B cell (primary cell): ENCODE measurements around the gene LRRC4C. TPM values are rescaled to one million over a fixed set of nuclear protein-coding genes. Genes with fewer than 3 reads are reported as not detected.

ENCODE experiments used
- ATAC-seq: fragments of 200-7000 bp; cut with Tn5 transposase; one replicate; pipeline ENCODE4 v1.10.0; 2021; ENCODE audit warnings: low read depth, mild to moderate bottlenecking, moderate number of reproducible peaks, moderate library complexity
- CTCF ChIA-PET: fragments of 350-600 bp; sonication (Branson Sonifier 250); formaldehyde crosslinking; loops from one replicate; lab custom pipeline; 2021; ENCODE audit warnings: antibody characterized with exemption, inconsistent platforms; lab: Charles Lee
- POLR2A ChIA-PET: fragments of 350-600 bp; sonication (Branson Sonifier 250); formaldehyde crosslinking; loops from one replicate; lab custom pipeline; 2021; ENCODE audit warnings: antibody characterized with exemption; lab: Charles Lee
- DNase-seq: peaks from one replicate; pipeline ENCODE4 v3.0.0; 2013
- H2AFZ ChIP-seq: 2 replicates; pipeline ENCODE4 v1.6.1; 2012; ENCODE audit warnings: mild to moderate bottlenecking, low read depth, low read length; ENCODE audit not compliant: insufficient read depth, poor library complexity, severe bottlenecking
- H3K27ac ChIP-seq, 2 donors: 1 replicate in 1 of 2; 2 replicates in 1 of 2; pipeline ENCODE4 v1.5.1; 2012 to 2013; ENCODE audit warnings: low read length in 2 of 2, mild to moderate bottlenecking in 2 of 2, moderate library complexity in 1 of 2
- H3K27me3 ChIP-seq, 4 experiments: fragments of 200-600 bp in 1 of 4; sonication (generic) in 1 of 4; replicated peaks in 1 of 4; 1 replicate in 2 of 4; 2 replicates in 2 of 4; pipeline versions ENCODE4 v1.6.1 to v1.7.0; 2013 to 2016; ENCODE audit warnings: low read length in 3 of 4, mild to moderate bottlenecking in 2 of 4, mixed read lengths in 1 of 4, moderate library complexity in 1 of 4; ENCODE audit not compliant: insufficient read depth in 4 of 4, control insufficient read depth in 3 of 4; ENCODE audit errors: control extremely low read depth in 1 of 4
- H3K36me3 ChIP-seq, 2 experiments: replicated peaks in 1 of 2; 1 replicate in 1 of 2; 2 replicates in 1 of 2; pipeline versions ENCODE4 v1.6.1 to v1.7.1; 2013; ENCODE audit warnings: low read length in 1 of 2; ENCODE audit not compliant: insufficient read depth in 2 of 2, control insufficient read depth in 1 of 2; ENCODE audit errors: control extremely low read depth in 1 of 2, extremely low read depth in 1 of 2
- H3K4me1 ChIP-seq, 2 donors: fragments of 200-600 bp in 1 of 2; sonication (generic) in 1 of 2; 1 replicate in 1 of 2; 2 replicates in 1 of 2; pipeline versions ENCODE4 v1.5.1 to v1.6.1; 2013 to 2017; ENCODE audit warnings: low read length in 2 of 2; ENCODE audit not compliant: control insufficient read depth in 2 of 2, insufficient read depth in 2 of 2
- H3K4me2 ChIP-seq: replicated peaks from 2 replicates; pipeline ENCODE3; 2012; ENCODE audit warnings: mild to moderate bottlenecking, low read depth, low read length; ENCODE audit not compliant: poor library complexity, severe bottlenecking
- H3K4me3 ChIP-seq, 5 experiments: fragments of 200-600 bp in 1 of 5; sonication (generic) in 1 of 5; 1 replicate in 3 of 5; 2 replicates in 2 of 5; pipeline versions ENCODE4 v1.5.1 to v1.7.0; 2011 to 2016; ENCODE audit warnings: low read length in 4 of 5, mild to moderate bottlenecking in 4 of 5, low read depth in 2 of 5, control low read depth in 1 of 5, moderate library complexity in 1 of 5; ENCODE audit not compliant: insufficient read depth in 1 of 5; ENCODE audit errors: control extremely low read depth in 1 of 5, extremely low read depth in 1 of 5
- H3K79me2 ChIP-seq: fragments of 200-600 bp; sonication (generic); one replicate; pipeline ENCODE4 v1.6.0; 2016; ENCODE audit warnings: low read length; ENCODE audit not compliant: control insufficient read depth, insufficient read depth
- H3K9ac ChIP-seq: fragments of 200-600 bp; sonication (generic); 2 replicates; pipeline ENCODE4 v1.6.1; 2017; ENCODE audit warnings: mild to moderate bottlenecking, low read length, moderate library complexity
- H3K9me3 ChIP-seq, 3 donors: one replicate each; pipeline versions ENCODE4 v1.6.1 to v1.7.1; 2013; ENCODE audit warnings: low read length in 2 of 3; ENCODE audit not compliant: control insufficient read depth in 2 of 3, insufficient read depth in 1 of 3; ENCODE audit errors: control extremely low read depth in 1 of 3
- H4K20me1 ChIP-seq: 2 replicates; pipeline ENCODE4 v1.6.0; 2012; ENCODE audit warnings: mild to moderate bottlenecking, low read length; ENCODE audit not compliant: insufficient read depth, control insufficient read depth, poor library complexity, severe bottlenecking
- H3K27ac Mint-ChIP-seq: one replicate; pipeline ENCODE4 v1.8.0; 2021; ENCODE audit warnings: mixed read lengths
- H3K27me3 Mint-ChIP-seq: one replicate; pipeline ENCODE4 v1.8.0; 2021; ENCODE audit warnings: mixed read lengths
- H3K4me1 Mint-ChIP-seq: one replicate; pipeline ENCODE4 v1.8.0; 2021; ENCODE audit warnings: mixed read lengths
- H3K4me3 Mint-ChIP-seq: one replicate; pipeline ENCODE4 v1.8.0; 2021; ENCODE audit warnings: mixed read lengths
- H3K9me3 Mint-ChIP-seq: one replicate; pipeline ENCODE4 v1.8.0; 2022; ENCODE audit warnings: mixed read lengths; ENCODE audit not compliant: insufficient read depth
- CTCF ChIP-seq: fragments of 200-600 bp; IDR thresholded peaks from one replicate; pipeline ENCODE4 v1.8.0; 2022; ENCODE audit warnings: antibody characterized with exemption, mild to moderate bottlenecking
- EZH2 ChIP-seq: IDR thresholded peaks from 2 replicates; pipeline ENCODE4 v1.6.1; 2012; ENCODE audit warnings: borderline replicate concordance, low read depth, mild to moderate bottlenecking, moderate library complexity, low read length; ENCODE audit not compliant: insufficient read depth, poor library complexity, severe bottlenecking
- WGBS: methylation state at CpG from one replicate; pipeline ENCODE4 v1.1.5; 2013; ENCODE audit warnings: missing lambda C conversion rate; ENCODE audit not compliant: insufficient coverage; 5-methylcytosine and 5-hydroxymethylcytosine counted together
- intact Hi-C: fragments of 100-400 bp; cut with micrococcal nuclease; formaldehyde crosslinking; loops from one replicate; pipeline ENCODE4 v1.10.0; 2022
- polyA plus RNA-seq: library from polyadenylated mRNA; depleted of rRNA; stranded (reverse); fragments of >200 nt; gene quantifications from 2 replicates; pipeline ENCODE4 v1.2.3, GENCODE V29; 2012
- total RNA-seq, 2 donors: library from RNA; stranded (reverse); fragments of 120-200 nt in 1 of 2; gene quantifications; 1 replicate in 1 of 2; 2 replicates in 1 of 2; pipeline versions ENCODE4 v1.2.3 to v1.2.4, GENCODE V29; 2013 to 2022

The LRRC4C gene
- total and polyA plus RNA-seq, 2 donors (not counting 1 experiment from before 2014, with no cell fraction given): 0.57 TPM; not detected in 1

GRCh38 chr11:40732132-40732531, 727.3 kb downstream of the LRRC4C start:
- H3K4me2 ChIP-seq: no peak overlapping the region
- no peak overlapping the region for H3K4me3 ChIP-seq
- H3K4me1 ChIP-seq: no peaks in the 10 kb centered on the region
- ChIA-PET POLR2A (no interaction called here), CTCF (no interaction called here)
- no peak overlapping the region for H3K4me3 Mint-ChIP-seq
- no peak for DNase-seq
- H3K27ac Mint-ChIP-seq: no peak overlapping the region
- no peak overlapping the region for H3K9ac ChIP-seq
- no peaks in the 10 kb centered on the region for H3K27me3 Mint-ChIP-seq
- intact Hi-C loops: no loop called here
- no peak overlapping the region for H3K27ac ChIP-seq
- no peak overlapping the region for H2AFZ ChIP-seq
- peaks cover 0 to 4% (median 2%) of the 10 kb centered on the region in 3 donors for H3K9me3 ChIP-seq
- no peaks in the 10 kb centered on the region for H3K27me3 ChIP-seq
- TF ChIP-seq EZH2 (no peak), CTCF (no peak)
- no peaks in the 10 kb centered on the region for H4K20me1 ChIP-seq
- ATAC-seq: no peak
- H3K4me1 Mint-ChIP-seq: no peaks in the 10 kb centered on the region
- whole genome bisulfite sequencing: 92% methylated on average over 2 of the region's 4 CpGs
- no peaks in the 10 kb centered on the region for H3K36me3 ChIP-seq
- peaks cover 10% of the 10 kb centered on the region for H3K9me3 Mint-ChIP-seq
- no peaks in the 10 kb centered on the region for H3K79me2 ChIP-seq

- no peaks in the 10 kb centered on the region for H3K27me3 Mint-ChIP-seq
- DNase-seq (no peak), ATAC-seq (no peak)
- no peak overlapping the region for H3K27ac Mint-ChIP-seq
- peaks cover 9% of the 10 kb centered on the region for H3K9me3 Mint-ChIP-seq
- Histone ChIP-seq H3K79me2 (no peaks in the 10 kb centered on the region), H2AFZ (no peak overlapping the region), H3K27me3 (no peaks in the 10 kb centered on the region), H3K4me1 (no peaks in the 10 kb centered on the region), H3K4me3 (no peak overlapping the region), H3K36me3 (no peaks in the 10 kb centered on the region), H3K27ac (no peak overlapping the region), H3K9me3 (peaks cover 0 to 4% (median 0%) of the 10 kb centered on the region in 3 donors), H3K4me2 (no peak overlapping the region), H4K20me1 (no peaks in the 10 kb centered on the region), H3K9ac (no peak overlapping the region)
- ChIA-PET POLR2A (no interaction called here), CTCF (no interaction called here)
- no peaks in the 10 kb centered on the region for H3K4me1 Mint-ChIP-seq
- WGBS: 19% methylated on average over 8 of the region's 10 CpGs
- no peak overlapping the region for H3K4me3 Mint-ChIP-seq
- no peak for TF ChIP-seq EZH2
- TF ChIP-seq CTCF: peak; percentile 11
- intact Hi-C loops: no loop called here
These were observed 737.2 kb downstream of the LRRC4C start for GRCh38 chr11:40722179-40722795.
